GM19035 (cell line): Measurements from ENCODE around the gene MFAP2.
"Not testable (repeated sequence)": the region's sequence is repeated elsewhere in the genome, so short reads cannot be mapped to it uniquely, and the experiment has no call there.

Experiments used
- ATAC-seq: cut with Tn5 transposase; IDR thresholded peaks from one replicate; pipeline ENCODE4 v1.9.1; 2021; ENCODE audit not compliant: unreplicated experiment

MFAP2 gene

DNA sequence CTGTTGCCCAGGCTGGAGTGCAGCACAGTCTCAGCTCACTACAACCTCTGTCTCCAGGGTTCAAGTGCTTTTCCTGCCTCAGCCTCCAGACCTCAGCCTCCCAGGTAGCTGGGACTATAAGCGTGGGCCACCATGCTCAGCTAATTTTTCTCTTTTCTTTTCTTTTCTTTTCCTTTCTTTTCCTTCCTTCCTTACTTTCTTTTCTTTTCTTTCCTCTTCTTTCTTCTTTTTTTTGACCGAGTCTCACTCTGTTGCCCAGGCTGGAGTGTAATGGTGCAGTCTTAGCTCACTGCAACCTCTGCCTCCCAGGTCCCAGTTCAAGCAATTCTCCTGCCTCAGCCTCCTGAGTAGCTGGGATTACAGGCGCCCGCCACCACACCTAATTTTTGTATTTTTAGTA is 16.3 kb downstream of the MFAP2 start:
- ATAC-seq = not testable (repeated sequence)

GRCh38 chr1:16961297-16962133 is 18.9 kb downstream of the MFAP2 start:
- ATAC-seq = no peak

DNA sequence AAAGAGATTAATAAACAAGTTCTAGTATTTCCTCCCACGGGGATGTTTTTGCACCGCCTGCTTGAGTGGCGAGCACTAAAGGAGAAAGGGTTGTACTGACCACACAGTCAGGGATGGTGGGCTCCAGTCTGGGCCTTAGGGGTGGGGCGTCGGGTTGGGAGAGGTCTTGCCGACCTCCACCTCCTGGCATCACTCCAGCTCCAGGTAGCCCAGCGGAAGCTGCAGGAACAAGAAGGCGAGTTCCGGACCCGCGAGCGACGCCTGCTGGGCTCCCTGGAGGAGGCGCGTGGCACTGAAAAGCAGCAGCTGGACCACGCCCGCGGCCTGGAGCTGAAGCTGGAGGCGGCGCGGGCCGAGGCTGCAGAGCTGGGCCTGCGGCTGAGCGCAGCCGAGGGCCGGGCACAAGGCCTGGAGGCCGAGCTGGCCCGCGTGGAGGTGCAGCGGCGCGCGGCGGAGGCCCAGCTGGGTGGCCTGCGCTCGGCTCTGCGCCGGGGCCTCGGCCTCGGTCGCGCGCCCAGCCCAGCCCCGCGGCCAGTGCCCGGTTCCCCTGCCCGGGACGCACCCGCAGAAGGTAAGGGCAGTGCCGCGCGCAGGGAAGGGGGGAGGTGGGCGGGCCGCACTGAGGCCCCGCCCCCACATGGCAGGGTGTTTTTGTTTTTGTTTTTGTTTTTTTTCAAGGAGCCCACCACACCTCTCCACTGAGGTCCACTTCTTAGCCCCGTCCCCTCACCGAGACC is 19.7 kb downstream of the MFAP2 start:
- ATAC-seq = peak; percentile 75

DNA sequence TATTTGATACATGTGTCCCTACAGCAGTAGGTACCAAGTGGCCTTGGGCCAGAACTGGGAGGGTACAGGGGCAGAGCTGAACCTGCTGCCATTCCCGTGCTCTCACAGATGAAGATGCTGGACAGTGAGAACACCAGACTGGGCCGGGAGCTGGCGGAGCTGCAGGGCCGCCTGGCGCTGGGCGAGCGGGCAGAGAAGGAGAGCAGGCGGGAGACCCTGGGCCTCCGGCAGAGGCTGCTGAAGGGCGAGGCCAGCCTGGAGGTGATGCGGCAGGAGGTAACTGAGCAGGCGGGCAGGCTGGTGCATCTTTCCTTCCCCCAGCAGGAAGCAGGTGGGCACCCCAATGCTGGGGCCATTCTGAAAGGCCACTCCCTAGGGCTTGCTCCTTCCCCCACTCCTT is 21.9 kb downstream of the MFAP2 start:
- no peak for ATAC-seq

GRCh38 chr1:16957731-16958130 is 22.7 kb downstream of the MFAP2 start:
- no peak for ATAC-seq

GRCh38 chr1:16956775-16957174 is 23.6 kb downstream of the MFAP2 start:
- ATAC-seq = no peak

- ATAC-seq = no peak
Measured at GRCh38 chr1:16955186-16955585, 25.2 kb downstream of the MFAP2 start.

DNA sequence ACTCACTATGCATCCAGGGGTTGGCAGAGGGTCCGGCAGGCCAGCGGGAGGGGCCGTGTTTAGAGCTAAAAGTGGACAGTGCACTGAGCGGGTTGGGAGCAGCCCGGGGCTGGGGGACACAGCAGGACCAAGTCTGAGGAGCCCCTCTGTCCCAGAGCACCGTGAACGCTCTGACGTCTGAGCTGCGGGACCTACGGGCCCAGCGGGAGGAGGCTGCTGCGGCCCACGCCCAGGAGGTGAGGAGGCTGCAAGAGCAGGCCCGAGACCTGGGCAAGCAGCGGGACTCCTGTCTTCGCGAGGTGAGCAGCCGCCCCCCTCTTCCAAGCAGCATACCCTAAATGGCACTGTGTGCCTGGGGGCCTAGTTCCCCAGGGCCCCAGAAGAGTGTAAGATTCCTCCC is 25.8 kb downstream of the MFAP2 start:
- ATAC-seq = no peak

DNA sequence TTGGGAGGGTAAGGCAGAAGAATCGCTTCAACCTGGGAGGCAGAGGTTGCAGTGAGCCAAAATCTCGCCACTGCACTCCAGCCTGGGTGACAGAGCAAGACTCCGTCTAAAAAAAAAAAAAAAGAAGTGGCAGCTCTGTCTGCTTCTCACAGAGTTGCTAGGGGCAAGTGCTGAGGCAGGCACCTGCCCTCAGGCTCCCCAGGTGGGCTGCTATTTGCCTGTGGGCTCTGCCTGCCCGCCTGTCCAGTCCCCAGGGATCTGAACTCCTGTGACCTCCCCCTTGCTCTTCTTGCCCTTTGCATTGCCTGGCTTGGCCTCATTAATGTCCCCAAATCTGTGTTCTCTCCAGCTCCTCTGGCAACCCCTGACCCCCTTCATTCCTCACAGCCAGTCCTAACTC is 28.0 kb downstream of the MFAP2 start:
- not testable (repeated sequence) for ATAC-seq

DNA sequence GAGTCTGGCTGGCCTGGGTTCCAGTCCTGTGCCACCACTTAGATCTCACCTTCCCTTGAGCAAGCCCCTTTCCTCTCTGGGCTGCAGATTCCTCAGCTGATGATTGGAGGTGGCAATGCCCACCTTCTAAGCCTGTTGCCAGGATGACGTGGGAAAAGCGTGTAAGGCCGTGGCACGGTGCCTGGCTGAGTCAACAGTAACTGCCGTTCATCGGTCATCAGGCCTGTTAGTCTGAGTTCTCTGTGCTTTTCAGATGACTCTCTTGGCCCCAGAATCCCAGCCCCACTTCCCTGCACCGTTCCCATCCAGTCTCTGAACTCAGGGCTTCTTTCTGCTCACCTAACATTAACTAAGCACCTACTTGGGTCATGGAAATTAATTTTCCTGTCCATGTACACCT is 31.4 kb downstream of the MFAP2 start:
- ATAC-seq = not testable (repeated sequence)

GRCh38 chr1:16948282-16948891 is 32.0 kb downstream of the MFAP2 start:
- not testable (repeated sequence) for ATAC-seq

DNA sequence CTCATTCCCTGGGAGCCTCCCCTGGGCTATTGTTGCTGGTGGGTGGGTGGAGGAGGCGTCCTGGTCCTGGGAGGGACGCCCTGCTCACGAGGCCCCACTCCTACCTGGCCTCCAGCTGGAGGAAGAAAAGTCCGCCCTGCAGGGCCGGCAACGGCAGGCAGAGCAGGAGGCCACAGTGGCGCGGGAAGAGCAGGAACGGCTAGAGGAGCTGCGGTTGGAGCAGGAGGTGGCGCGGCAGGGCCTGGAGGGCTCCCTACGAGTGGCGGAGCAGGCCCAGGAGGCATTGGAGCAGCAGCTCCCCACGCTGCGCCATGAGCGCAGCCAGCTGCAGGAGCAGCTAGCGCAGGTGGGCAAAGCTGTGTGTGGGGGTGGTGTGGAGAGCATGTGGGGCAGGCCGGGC is 33.8 kb downstream of the MFAP2 start:
- ATAC-seq = no peak

DNA sequence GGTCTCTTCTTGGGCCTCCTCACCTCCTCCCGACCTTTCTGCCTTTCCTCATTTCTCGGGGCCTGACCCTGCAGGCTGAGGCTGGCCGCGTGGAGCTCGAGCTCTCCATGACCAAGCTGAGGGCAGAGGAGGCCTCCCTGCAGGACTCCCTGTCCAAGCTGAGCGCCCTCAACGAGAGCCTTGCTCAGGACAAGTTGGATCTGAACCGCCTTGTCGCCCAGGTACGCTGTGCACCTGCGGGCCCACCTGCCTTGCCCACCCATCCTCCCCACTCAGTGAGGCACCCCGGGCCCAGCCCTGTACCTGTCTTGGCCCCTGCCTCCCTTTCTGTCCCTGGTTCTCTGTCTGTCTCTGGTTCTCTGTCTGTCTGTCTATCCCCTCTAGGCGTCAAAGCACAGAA is 34.2 kb downstream of the MFAP2 start:
- not testable (repeated sequence) for ATAC-seq

DNA sequence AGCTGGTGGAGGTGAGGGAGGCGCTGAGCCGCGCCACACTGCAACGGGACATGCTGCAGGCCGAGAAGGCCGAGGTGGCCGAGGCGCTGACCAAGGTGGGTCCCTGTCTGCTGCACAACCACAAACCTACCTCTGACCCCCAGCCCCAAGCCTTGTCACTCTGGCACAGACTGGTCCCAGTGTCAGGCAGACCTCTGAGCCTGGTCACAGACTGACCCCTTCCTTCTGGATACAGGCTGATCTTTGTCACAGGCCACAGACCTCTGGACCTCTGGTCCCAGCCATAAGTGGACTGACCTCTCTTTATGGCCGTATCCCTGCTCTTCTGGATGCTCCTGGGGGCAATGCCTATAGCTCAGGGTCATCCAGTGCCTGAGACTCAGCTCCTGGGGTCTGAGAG is 34.9 kb downstream of the MFAP2 start:
- ATAC-seq = not testable (repeated sequence)

- ATAC-seq = no peak
Measured at GRCh38 chr1:16944038-16944437, 36.4 kb downstream of the MFAP2 start.

DNA sequence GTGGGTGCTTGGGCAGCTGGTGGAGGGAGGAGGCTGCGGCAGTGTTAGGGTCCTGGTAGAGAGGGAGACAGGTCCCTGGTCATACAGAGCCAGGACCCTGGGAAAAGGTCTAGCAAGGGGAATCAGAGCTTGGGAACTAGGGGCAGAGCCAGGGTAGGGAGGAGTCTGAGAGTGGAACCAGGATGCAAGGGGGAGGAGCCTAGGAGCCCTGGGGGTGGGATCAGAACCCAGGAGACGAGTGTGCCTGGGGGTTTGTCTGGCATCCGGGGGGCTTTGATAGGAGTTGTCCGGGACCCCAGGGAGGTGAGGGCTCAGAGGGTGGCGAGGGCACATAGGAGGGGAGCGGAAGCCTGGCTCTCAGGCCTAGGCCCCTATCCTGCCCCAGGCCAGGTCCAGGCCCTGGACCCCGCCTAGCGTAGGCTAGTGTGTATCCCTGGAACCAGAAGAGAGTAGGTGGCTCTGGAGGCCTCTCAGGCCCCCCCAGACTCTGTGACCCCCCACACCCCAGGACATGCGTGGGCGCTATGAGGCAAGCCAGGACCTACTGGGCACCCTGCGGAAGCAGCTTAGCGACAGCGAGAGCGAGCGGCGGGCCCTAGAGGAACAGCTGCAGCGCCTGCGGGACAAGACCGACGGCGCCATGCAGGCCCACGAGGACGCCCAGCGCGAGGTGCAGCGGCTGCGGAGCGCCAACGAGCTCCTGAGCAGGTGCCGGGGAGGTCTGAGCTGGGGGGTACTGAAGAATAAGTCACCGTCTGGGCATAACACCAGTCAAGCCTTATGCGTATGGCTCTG is 40.8 kb downstream of the MFAP2 start:
- not testable (repeated sequence) for ATAC-seq

GRCh38 chr1:16938351-16939321 is 41.8 kb downstream of the MFAP2 start:
- ATAC-seq = no peak

GRCh38 chr1:16936580-16936979 is 43.8 kb downstream of the MFAP2 start:
- ATAC-seq = not testable (repeated sequence)

DNA sequence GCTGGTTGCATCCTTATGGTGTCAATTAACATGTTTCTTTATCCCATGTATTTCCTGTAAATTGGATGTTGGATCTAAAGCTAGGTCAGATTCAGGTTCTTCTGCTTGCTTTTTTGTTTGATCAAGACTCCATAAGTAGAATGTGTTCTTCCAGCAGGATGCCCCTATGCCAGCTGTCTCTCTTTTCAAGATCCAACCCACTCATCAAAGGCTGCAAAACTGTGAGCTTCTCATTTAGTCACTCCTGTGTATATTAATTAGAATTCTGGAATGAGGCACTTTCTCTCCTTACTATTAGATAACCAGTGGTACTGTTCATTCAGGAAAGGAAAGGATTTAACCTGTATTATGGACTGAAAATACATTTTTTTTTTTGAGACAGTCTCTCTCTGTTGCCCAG is 46.5 kb downstream of the MFAP2 start:
- ATAC-seq = not testable (repeated sequence)
